H1 (cell line): ENCODE results near the gene ANKRD17. TPM values are rescaled to one million over a fixed set of nuclear protein-coding genes. Genes with fewer than 3 reads are reported as not detected.

Experiments
- CTCF ChIA-PET: fragments of 300-600 bp; sonication (Branson Sonifier 250); formaldehyde crosslinking; loops from one replicate; lab custom pipeline; 2021; ENCODE audit not compliant: partially characterized antibody; lab: Charles Lee
- POLR2A ChIA-PET: fragments of 300-600 bp; sonication (Branson Sonifier 250); formaldehyde crosslinking; loops from one replicate; lab custom pipeline; 2021; ENCODE audit warnings: inconsistent platforms; ENCODE audit not compliant: partially characterized antibody; lab: Charles Lee
- DNase-seq, 2 experiments: peaks; one replicate each; pipeline versions ENCODE4 v3.0.0 to v3.0.0-alpha.2; 2010 to 2022; ENCODE audit warnings: low spot score in 2 of 2, low read depth in 1 of 2, mixed read lengths in 1 of 2
- FAIRE-seq: peaks from 2 replicates; lab custom pipeline; 2011; peaks lifted over from hg19 to GRCh38; lab: Jason Lieb, UNC
- H2AFZ ChIP-seq: 2 replicates; pipeline ENCODE4 v1.8.1; 2012; ENCODE audit warnings: low read length, inconsistent platforms
- H2AK5ac ChIP-seq: 2 replicates; pipeline ENCODE4 v1.6.1; 2013; ENCODE audit warnings: low read depth, low read length
- H2BK120ac ChIP-seq: replicated peaks from 2 replicates; pipeline ENCODE3; 2013; ENCODE audit warnings: low read depth, low read length, inconsistent platforms
- H2BK12ac ChIP-seq: 2 replicates; pipeline ENCODE4 v1.6.1; 2013; ENCODE audit warnings: low read depth, low read length
- H2BK15ac ChIP-seq: 2 replicates; pipeline ENCODE4 v1.6.1; 2013; ENCODE audit warnings: low read length
- H2BK20ac ChIP-seq: 2 replicates; pipeline ENCODE4 v1.6.1; 2013; ENCODE audit warnings: low read length
- H2BK5ac ChIP-seq: 2 replicates; pipeline ENCODE4 v1.6.1; 2013; ENCODE audit warnings: low read depth, low read length
- H3K14ac ChIP-seq: 2 replicates; pipeline ENCODE4 v1.6.1; 2013; ENCODE audit warnings: inconsistent platforms; ENCODE audit not compliant: insufficient read length
- H3K18ac ChIP-seq: 2 replicates; pipeline ENCODE4 v1.6.1; 2013; ENCODE audit warnings: low read length; ENCODE audit errors: extremely low read depth
- H3K23ac ChIP-seq: 2 replicates; pipeline ENCODE4 v1.6.1; 2013; ENCODE audit warnings: inconsistent platforms; ENCODE audit not compliant: insufficient read length
- H3K23me2 ChIP-seq: 2 replicates; pipeline ENCODE4 v1.6.1; 2013; ENCODE audit warnings: low read depth, low read length
- H3K27ac ChIP-seq: 2 replicates; pipeline ENCODE4 v1.6.1; 2011; ENCODE audit warnings: low read depth, low read length, inconsistent platforms
- H3K27me3 ChIP-seq, 4 experiments: replicated peaks in 1 of 4; 1 replicate in 1 of 4; 2 replicates in 3 of 4; pipeline versions ENCODE4 v1.6.1 to v1.8.1; 2011 to 2013; ENCODE audit warnings: low read length in 3 of 4, mild to moderate bottlenecking in 3 of 4, inconsistent platforms in 2 of 4, mixed read lengths in 2 of 4, moderate library complexity in 1 of 4; ENCODE audit not compliant: control insufficient read depth in 3 of 4, insufficient read depth in 3 of 4; ENCODE audit errors: extremely low read depth in 1 of 4
- H3K36me3 ChIP-seq, 4 experiments: 2 replicates each; pipeline versions ENCODE4 v1.6.1 to v1.8.1; 2011 to 2013; ENCODE audit warnings: mild to moderate bottlenecking in 4 of 4, low read length in 3 of 4, moderate library complexity in 2 of 4, control low read depth in 1 of 4, inconsistent platforms in 1 of 4; ENCODE audit not compliant: insufficient read depth in 4 of 4, control insufficient read depth in 2 of 4
- H3K4ac ChIP-seq: replicated peaks from 2 replicates; pipeline ENCODE3; 2013; ENCODE audit warnings: low read length, low read depth, mixed read lengths, inconsistent platforms; ENCODE audit not compliant: insufficient read length
- H3K4me1 ChIP-seq, 4 experiments: replicated peaks in 1 of 4; 1 replicate in 1 of 4; 2 replicates in 3 of 4; pipeline versions ENCODE4 v1.6.1 to v1.8.1; 2011 to 2013; ENCODE audit warnings: low read length in 3 of 4, inconsistent platforms in 2 of 4, mixed read lengths in 1 of 4; ENCODE audit not compliant: insufficient read depth in 4 of 4, control insufficient read depth in 3 of 4
- H3K4me2 ChIP-seq, 2 experiments: 2 replicates each; pipeline versions ENCODE4 v1.6.1 to v1.8.1; 2011 to 2013; ENCODE audit warnings: low read depth in 2 of 2, low read length in 2 of 2, control low read depth in 1 of 2, inconsistent platforms in 1 of 2, mild to moderate bottlenecking in 1 of 2; ENCODE audit not compliant: insufficient read depth in 1 of 2
- H3K4me3 ChIP-seq, 4 experiments: fragments of 200-600, 300-600 bp in 1 of 4; sonication (generic), shearing (Covaris generic), sonication (Bioruptor Twin) in 1 of 4; 2 replicates each; pipeline versions ENCODE4 v1.5.1 to v1.8.1; 2011 to 2016; ENCODE audit warnings: low read length in 4 of 4, low read depth in 3 of 4, control low read depth in 2 of 4, inconsistent platforms in 2 of 4, mild to moderate bottlenecking in 2 of 4, mixed read lengths in 1 of 4, moderate library complexity in 1 of 4; ENCODE audit not compliant: insufficient read depth in 2 of 4; ENCODE audit errors: extremely low read depth in 1 of 4
- H3K56ac ChIP-seq: replicated peaks from 2 replicates; pipeline ENCODE3; 2013; ENCODE audit warnings: low read depth, mild to moderate bottlenecking, mixed read lengths, low read length, inconsistent platforms; ENCODE audit not compliant: insufficient read length
- H3K79me1 ChIP-seq: 2 replicates; pipeline ENCODE4 v1.6.1; 2013; ENCODE audit warnings: low read depth, low read length, control low read depth
- H3K79me2 ChIP-seq, 2 experiments: 2 replicates each; pipeline versions ENCODE4 v1.6.1 to v1.8.1; 2012 to 2013; ENCODE audit warnings: low read length in 2 of 2, mild to moderate bottlenecking in 2 of 2, inconsistent platforms in 1 of 2; ENCODE audit not compliant: insufficient read depth in 2 of 2, control insufficient read depth in 1 of 2
- H3K9ac ChIP-seq, 4 experiments: replicated peaks in 1 of 4; 1 replicate in 1 of 4; 2 replicates in 3 of 4; pipeline versions ENCODE4 v1.6.1 to v1.8.1; 2011 to 2013; ENCODE audit warnings: low read depth in 3 of 4, low read length in 3 of 4, control low read depth in 2 of 4, mild to moderate bottlenecking in 2 of 4, moderate library complexity in 2 of 4, inconsistent platforms in 1 of 4; ENCODE audit errors: extremely low read depth in 1 of 4
- H3K9me3 ChIP-seq, 2 experiments: 2 replicates each; pipeline versions ENCODE4 v1.6.1 to v1.8.1; 2012 to 2013; ENCODE audit warnings: mild to moderate bottlenecking in 2 of 2, moderate library complexity in 2 of 2, control low read depth in 1 of 2, inconsistent platforms in 1 of 2, low read depth in 1 of 2, low read length in 1 of 2, mixed read lengths in 1 of 2; ENCODE audit not compliant: insufficient read depth in 2 of 2
- H4K20me1 ChIP-seq, 2 experiments: replicated peaks in 1 of 2; 2 replicates each; pipeline versions ENCODE3 to v1.8.1; 2011 to 2013; ENCODE audit warnings: inconsistent platforms in 2 of 2, low read length in 2 of 2, mild to moderate bottlenecking in 1 of 2; ENCODE audit not compliant: insufficient read depth in 2 of 2, control insufficient read depth in 1 of 2
- H4K5ac ChIP-seq: 2 replicates; pipeline ENCODE4 v1.6.1; 2013; ENCODE audit warnings: low read length, low read depth, mixed read lengths, inconsistent platforms; ENCODE audit not compliant: insufficient read length
- H4K8ac ChIP-seq: 2 replicates; pipeline ENCODE4 v1.8.0; 2013; ENCODE audit warnings: mild to moderate bottlenecking, moderate library complexity, low read length, inconsistent platforms; ENCODE audit not compliant: insufficient read depth; ENCODE audit errors: extremely low read depth
- H4K91ac ChIP-seq: replicated peaks from 2 replicates; pipeline ENCODE3; 2013; ENCODE audit warnings: low read length, mixed read lengths, inconsistent platforms; ENCODE audit not compliant: insufficient read length
- ATF3 ChIP-seq: IDR thresholded peaks from 2 replicates; pipeline ENCODE4 v1.6.1; 2011; ENCODE audit warnings: low read depth, mild to moderate bottlenecking, low read length; ENCODE audit not compliant: insufficient read depth
- BACH1 ChIP-seq: IDR thresholded peaks from 2 replicates; pipeline ENCODE4 v1.6.1; 2012; ENCODE audit warnings: low read length, improper control_type of control experiment
- BCL11A ChIP-seq, 2 experiments: IDR thresholded peaks; one replicate each; pipeline ENCODE4 v1.6.1; 2011; ENCODE audit warnings: low read depth in 2 of 2, low read length in 2 of 2, mild to moderate bottlenecking in 2 of 2
- CHD1 ChIP-seq: IDR thresholded peaks from 2 replicates; pipeline ENCODE4 v1.6.1; 2012; ENCODE audit warnings: low read depth, low read length, improper control_type of control experiment
- E2F6 ChIP-seq: IDR thresholded peaks from 2 replicates; pipeline ENCODE4 v1.6.1; 2012; ENCODE audit warnings: inconsistent platforms
- EZH2 ChIP-seq: fragments of 200-600 bp; sonication (generic); IDR thresholded peaks from 2 replicates; pipeline ENCODE4 v1.7.1; 2012; ENCODE audit warnings: low read depth, mild to moderate bottlenecking, moderate library complexity, low read length, inconsistent platforms; ENCODE audit not compliant: severe bottlenecking
- HDAC6 ChIP-seq: IDR thresholded peaks from one replicate; pipeline ENCODE4 v1.7.1; 2012; ENCODE audit warnings: low read depth, mild to moderate bottlenecking, inconsistent platforms, low read length, moderate library complexity
- NANOG ChIP-seq: IDR thresholded peaks from 2 replicates; pipeline ENCODE4 v1.6.1; 2011; ENCODE audit warnings: low read length, low read depth, mild to moderate bottlenecking, inconsistent platforms; ENCODE audit not compliant: insufficient read depth, poor library complexity, severe bottlenecking
- PHF8 ChIP-seq: fragments of 200-600 bp; sonication (generic); conservative IDR thresholded peaks from 2 replicates; pipeline ENCODE4 v1.7.1; 2012; ENCODE audit warnings: low read depth, mild to moderate bottlenecking, inconsistent platforms, low read length, moderate library complexity
- POU5F1 ChIP-seq: IDR thresholded peaks from 2 replicates; pipeline ENCODE4 v1.6.1; 2011; ENCODE audit warnings: low read depth, mild to moderate bottlenecking, low read length, moderate library complexity
- SIRT6 ChIP-seq: IDR thresholded peaks from one replicate; pipeline ENCODE4 v1.7.1; 2012; ENCODE audit warnings: low read length, inconsistent platforms
- SP1 ChIP-seq: IDR thresholded peaks from 2 replicates; pipeline ENCODE4 v1.6.1; 2011; ENCODE audit warnings: low read depth, low read length
- TAF7 ChIP-seq: optimal IDR thresholded peaks from 2 replicates; pipeline ENCODE3; 2011; ENCODE audit warnings: low read depth, mild to moderate bottlenecking, inconsistent platforms, low read length, moderate library complexity, borderline replicate concordance
- WGBS, 2 experiments: shearing (Covaris generic) in 1 of 2; methylation state at CpG; one replicate each; pipeline versions ENCODE4 v1.1.6 to v1.1.7; 2013 to 2015; ENCODE audit warnings: low lambda C conversion rate in 2 of 2, mixed read lengths in 2 of 2, inconsistent platforms in 1 of 2, low coverage in 1 of 2, missing lambda C conversion rate in 1 of 2; ENCODE audit not compliant: insufficient replicate concordance in 2 of 2, insufficient coverage in 1 of 2, insufficient read length in 1 of 2; ENCODE audit errors: extremely low coverage in 1 of 2, missing lambda C conversion rate in 1 of 2; 5-methylcytosine and 5-hydroxymethylcytosine counted together
- polyA plus RNA-seq, 7 experiments: library from polyadenylated mRNA; depleted of rRNA in 3 of 7; stranded (reverse) in 5 of 7; unstranded in 2 of 7; fragments of >200 nt in 5 of 7; fragments of 200-250 nt in 2 of 7; gene quantifications; 1 replicate in 5 of 7; 2 replicates in 1 of 7; 4 replicates in 1 of 7; pipeline versions ENCODE4 v1.2.1 to v1.2.3, GENCODE V29; 2011 to 2013; ENCODE audit warnings: missing spikeins in 2 of 7, mixed read lengths in 2 of 7
- total RNA-seq: library from RNA; stranded (reverse); fragmentation: NEBNext Ultra II Directional; extraction: Animal tissue kit (Norgen Biotek cat#: 25700); gene quantifications from 2 replicates; pipeline ENCODE4 v1.2.1, GENCODE V29; 2021

The ANKRD17 gene
- total and polyA plus RNA-seq, 2 of the 8 experiments (the other 6 are each of a cell fraction or from before 2014, with no cell fraction given) = 42.4 to 93.7 TPM

- H4K91ac ChIP-seq = no peak overlapping the region
- no peak for FAIRE-seq
- H3K36me3 ChIP-seq = peaks cover 18 to 77% (median 44%) of the 10 kb centered on the region in 4 experiments
- H4K20me1 ChIP-seq = peaks cover 2 to 3% of the 10 kb centered on the region in 2 experiments
- no peak overlapping the region for H3K23ac ChIP-seq
- no peak overlapping the region for H3K14ac ChIP-seq
- no peak overlapping the region for H3K4me3 ChIP-seq
- no peak overlapping the region for H3K9ac ChIP-seq
- H2BK15ac ChIP-seq = no peak overlapping the region
- no peaks in the 10 kb centered on the region for H3K27me3 ChIP-seq
- H3K27ac ChIP-seq = no peak overlapping the region
- POLR2A ChIA-PET = interaction anchor here (1.2 kb wide), 1 partner anchor 13 kb away, joined by 4 read pairs; no protein-coding TSS in a partner anchor
- no peaks in the 10 kb centered on the region for H3K9me3 ChIP-seq
- no peak for DNase-seq
- H3K23me2 ChIP-seq = no peaks in the 10 kb centered on the region
- no peaks in the 10 kb centered on the region for H3K4me1 ChIP-seq
- H3K56ac ChIP-seq = no peak overlapping the region
- no peak overlapping the region for H3K4ac ChIP-seq
- CTCF ChIA-PET = interaction anchor here (0.9 to 1.8 kb wide), 5 partner anchors 10 to 49 kb away, joined by 3 to 8 read pairs (median 5); no protein-coding TSS in a partner anchor
- no peak overlapping the region for H2BK12ac ChIP-seq
- no peak overlapping the region for H3K4me2 ChIP-seq
- H3K18ac ChIP-seq = no peak overlapping the region
- no peak overlapping the region for H2BK5ac ChIP-seq
- WGBS, 2 experiments = 95% methylated on average over 3 of the region's 3 CpGs; no CpG with 5 or more reads in 1 of the 2 experiments
- H2AK5ac ChIP-seq = no peak overlapping the region
- H4K8ac ChIP-seq = peak overlapping the region; percentile 28; the same call in 1 of the 2 replicates
- no peaks in the 10 kb centered on the region for H3K79me2 ChIP-seq
- no peak overlapping the region for H4K5ac ChIP-seq
- no peak overlapping the region for H2BK20ac ChIP-seq
- no peak overlapping the region for H2AFZ ChIP-seq
- H3K79me1 ChIP-seq = peaks cover 3% of the 10 kb centered on the region; the same call in 1 of the 2 replicates
- H2BK120ac ChIP-seq = no peak overlapping the region
- TF ChIP-seq HDAC6 (no peak), BACH1 (no peak), E2F6 (no peak), TAF7 (no peak), PHF8 (no peak), EZH2 (no peak), POU5F1 (no peak), ATF3 (no peak), SP1 (no peak), SIRT6 (no peak), BCL11A (IDR thresholded peaks at IDR 0.05; ENCODE audit: low read depth in 2 of 2, low read length in 2 of 2) (no peak), CHD1 (no peak), NANOG (no peak)
Observed at GRCh38 chr4:73139245-73139644, 119.4 kb downstream of the ANKRD17 start.
